PC-9 (cell line): Measurements from ENCODE around the gene XXYLT1. TPM values are rescaled to one million over a fixed set of nuclear protein-coding genes. Genes with fewer than 3 reads are reported as not detected.

Experiments
- BruUV-seq: library from RNA; stranded (reverse); fragments of 400-500 nt; replicated peaks from 2 replicates; lab custom pipeline; 2021; lab: Mats Ljungman, UMichigan
- CTCF ChIA-PET: fragments of 300-600 bp; sonication (Branson Sonifier 250); formaldehyde crosslinking; loops from one replicate; lab custom pipeline; 2022; ENCODE audit warnings: antibody characterized with exemption; lab: Charles Lee
- POLR2A ChIA-PET: fragments of 300-600 bp; sonication (Branson Sonifier 250); formaldehyde crosslinking; loops from one replicate; lab custom pipeline; 2022; ENCODE audit warnings: antibody characterized with exemption; ENCODE audit not compliant: unreplicated experiment; lab: Charles Lee
- DNase-seq, 2 experiments: peaks; one replicate each; pipeline versions ENCODE4 v3.0.0 to v3.0.0-alpha.2; 2015 to 2022; ENCODE audit warnings: mixed read lengths in 1 of 2
- H2AFZ ChIP-seq: fragments of 200-600 bp; sonication (generic); 2 replicates; pipeline ENCODE4 v1.8.1; 2017; ENCODE audit warnings: antibody characterized with exemption
- H3F3A ChIP-seq: fragments of 200-600 bp; sonication (generic); 2 replicates; pipeline ENCODE4 v1.8.1; 2017; ENCODE audit warnings: antibody characterized with exemption, mild to moderate bottlenecking, low read depth; ENCODE audit not compliant: insufficient read depth
- H3K27ac ChIP-seq: fragments of 200-600 bp; sonication (generic); 2 replicates; pipeline ENCODE4 v1.6.1; 2016; ENCODE audit warnings: mixed run types
- H3K27me3 ChIP-seq: fragments of 200-600 bp; sonication (generic); 2 replicates; pipeline ENCODE4 v1.6.1; 2016; ENCODE audit warnings: low read depth, mixed run types; ENCODE audit not compliant: insufficient read depth
- H3K36me3 ChIP-seq: fragments of 200-600 bp; sonication (generic); 2 replicates; pipeline ENCODE4 v1.6.1; 2016; ENCODE audit warnings: low read depth, mixed run types
- H3K4me1 ChIP-seq: fragments of 200-600 bp; sonication (generic); replicated peaks from 2 replicates; pipeline ENCODE4 v1.6.1; 2016; ENCODE audit warnings: mixed run types; ENCODE audit not compliant: insufficient read depth
- H3K4me2 ChIP-seq: fragments of 200-600 bp; sonication (generic); 2 replicates; pipeline ENCODE4 v1.6.1; 2017; ENCODE audit warnings: mixed run types
- H3K4me3 ChIP-seq: fragments of 200-600 bp; sonication (generic); 2 replicates; pipeline ENCODE4 v1.6.1; 2016; ENCODE audit warnings: mixed run types
- H3K79me2 ChIP-seq: fragments of 200-600 bp; sonication (generic); 2 replicates; pipeline ENCODE4 v1.6.1; 2017; ENCODE audit warnings: low read depth, mixed run types
- H3K9me2 ChIP-seq: fragments of 200-600 bp; sonication (generic); 2 replicates; pipeline ENCODE4 v1.8.1; 2017; ENCODE audit warnings: mild to moderate bottlenecking; ENCODE audit not compliant: insufficient read depth
- H3K9me3 ChIP-seq: fragments of 200-600 bp; sonication (generic); 2 replicates; pipeline ENCODE4 v1.8.1; 2016; ENCODE audit warnings: low read depth; ENCODE audit not compliant: insufficient read depth
- H4K20me1 ChIP-seq: fragments of 200-600 bp; sonication (generic); 2 replicates; pipeline ENCODE4 v1.8.1; 2017; ENCODE audit not compliant: insufficient read depth
- EZH2 ChIP-seq: fragments of 200-600 bp; sonication (generic); IDR thresholded peaks from 2 replicates; pipeline ENCODE4 v1.8.0; 2017; ENCODE audit warnings: antibody characterized with exemption, low read depth
- intact Hi-C: fragments of 100-400 bp; cut with micrococcal nuclease; formaldehyde crosslinking; loops from one replicate; pipeline ENCODE4 v1.10.0; 2022; ENCODE audit not compliant: unreplicated experiment
- total RNA-seq: library from RNA; stranded (reverse); gene quantifications from 2 replicates; pipeline ENCODE4 v1.2.3, GENCODE V29; 2021
- TF ChIP-seq, protein P1 (sequence below): fragments of 200-600 bp; sonication (generic); conservative IDR thresholded peaks from 2 replicates; pipeline ENCODE4 v1.6.1; 2017; ENCODE audit warnings: mixed run types, antibody characterized with exemption, mild to moderate bottlenecking, moderate library complexity

The XXYLT1 gene
- total RNA-seq, 1 experiment from 2014 or later, result 13.3 TPM

DNA sequence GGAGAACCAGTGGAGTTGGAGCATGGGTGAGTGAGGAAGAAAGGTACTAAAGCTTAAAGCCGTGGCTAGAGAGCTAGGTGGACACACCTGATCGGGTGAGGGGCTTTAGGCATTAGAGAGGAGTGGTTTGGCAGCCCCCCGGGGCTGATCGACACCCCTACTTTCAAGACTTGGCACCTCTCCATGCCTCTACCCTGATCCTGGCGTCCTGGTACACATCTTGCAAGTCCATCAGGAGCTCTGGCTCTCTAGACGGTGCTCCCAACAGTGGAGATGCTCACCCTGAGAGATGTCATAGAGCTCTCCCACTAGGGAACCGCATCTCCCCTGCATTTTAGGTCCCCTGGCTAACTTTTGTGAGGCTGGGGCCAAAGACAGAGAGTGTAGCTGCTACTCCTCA, 98.1 kb downstream of the XXYLT1 start:
- no TSS peak for BruUV-seq

DNA sequence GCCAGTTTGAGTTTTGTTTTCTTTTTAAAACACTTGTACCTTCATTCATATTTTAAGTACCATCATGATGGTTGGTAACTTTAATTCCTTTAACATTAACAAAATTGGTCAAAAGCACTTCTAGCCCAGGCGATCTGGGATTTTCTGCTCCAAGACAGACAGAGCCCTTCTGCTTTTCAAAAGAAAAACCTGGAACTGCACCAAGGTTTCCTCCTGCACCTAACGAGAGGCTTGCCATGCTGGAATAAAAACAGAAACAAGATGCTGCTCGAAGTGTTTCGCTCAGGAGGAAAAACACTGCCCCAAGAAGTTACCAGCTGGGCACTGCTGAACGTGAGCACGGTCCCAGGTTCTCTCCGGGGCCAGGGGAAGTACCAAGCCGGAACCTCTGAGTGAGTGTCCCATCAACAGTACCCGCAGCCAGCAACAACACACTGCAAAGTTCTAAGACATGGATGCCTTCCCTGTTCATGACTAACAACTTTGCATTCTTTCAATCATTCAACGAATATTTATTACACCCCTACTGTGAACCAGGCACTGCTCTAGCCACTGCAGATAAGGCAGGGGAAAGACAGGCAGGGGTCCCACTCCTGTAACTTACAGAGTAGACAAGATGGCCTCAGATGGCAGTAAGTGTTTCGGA, 98.8 kb downstream of the XXYLT1 start:
- TF ChIP-seq, protein P1, sequence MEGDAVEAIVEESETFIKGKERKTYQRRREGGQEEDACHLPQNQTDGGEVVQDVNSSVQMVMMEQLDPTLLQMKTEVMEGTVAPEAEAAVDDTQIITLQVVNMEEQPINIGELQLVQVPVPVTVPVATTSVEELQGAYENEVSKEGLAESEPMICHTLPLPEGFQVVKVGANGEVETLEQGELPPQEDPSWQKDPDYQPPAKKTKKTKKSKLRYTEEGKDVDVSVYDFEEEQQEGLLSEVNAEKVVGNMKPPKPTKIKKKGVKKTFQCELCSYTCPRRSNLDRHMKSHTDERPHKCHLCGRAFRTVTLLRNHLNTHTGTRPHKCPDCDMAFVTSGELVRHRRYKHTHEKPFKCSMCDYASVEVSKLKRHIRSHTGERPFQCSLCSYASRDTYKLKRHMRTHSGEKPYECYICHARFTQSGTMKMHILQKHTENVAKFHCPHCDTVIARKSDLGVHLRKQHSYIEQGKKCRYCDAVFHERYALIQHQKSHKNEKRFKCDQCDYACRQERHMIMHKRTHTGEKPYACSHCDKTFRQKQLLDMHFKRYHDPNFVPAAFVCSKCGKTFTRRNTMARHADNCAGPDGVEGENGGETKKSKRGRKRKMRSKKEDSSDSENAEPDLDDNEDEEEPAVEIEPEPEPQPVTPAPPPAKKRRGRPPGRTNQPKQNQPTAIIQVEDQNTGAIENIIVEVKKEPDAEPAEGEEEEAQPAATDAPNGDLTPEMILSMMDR, result no peak
- TF ChIP-seq EZH2, result no peak
- POLR2A ChIA-PET, result interaction anchor here (0.8 kb wide), 1 partner anchor 23 kb away, joined by 9 read pairs; no protein-coding TSS in a partner anchor
- H3K27me3 ChIP-seq, result no peaks in the 10 kb centered on the region
- H4K20me1 ChIP-seq, result no peaks in the 10 kb centered on the region
- H3F3A ChIP-seq, result no peaks in the 10 kb centered on the region
- no TSS peak for BruUV-seq
- no peak overlapping the region for H3K4me3 ChIP-seq
- CTCF ChIA-PET, result no interaction called here
- no peaks in the 10 kb centered on the region for H3K79me2 ChIP-seq
- H3K9me3 ChIP-seq, result no peaks in the 10 kb centered on the region
- no peak overlapping the region for H3K4me2 ChIP-seq
- H2AFZ ChIP-seq, result no peak overlapping the region
- H3K4me1 ChIP-seq, result no peaks in the 10 kb centered on the region
- no peak for DNase-seq
- no peaks in the 10 kb centered on the region for H3K36me3 ChIP-seq
- intact Hi-C loops, result no loop called here
- no peaks in the 10 kb centered on the region for H3K9me2 ChIP-seq
- H3K27ac ChIP-seq, result no peak overlapping the region

More for the DNA sequence above, 98.1 kb downstream of the XXYLT1 start:
- ChIA-PET POLR2A (interaction anchor here (0.8 kb wide), 1 partner anchor 24 kb away, joined by 9 read pairs; no protein-coding TSS in a partner anchor), CTCF (no interaction called here)
- Histone ChIP-seq H3K27me3 (no peaks in the 10 kb centered on the region), H2AFZ (no peak overlapping the region), H3K4me3 (no peak overlapping the region), H3K4me2 (no peak overlapping the region), H3K9me2 (no peaks in the 10 kb centered on the region), H3K9me3 (no peaks in the 10 kb centered on the region), H3K36me3 (no peaks in the 10 kb centered on the region), H3K79me2 (no peaks in the 10 kb centered on the region), H3K27ac (no peak overlapping the region), H3K4me1 (no peaks in the 10 kb centered on the region), H3F3A (no peaks in the 10 kb centered on the region), H4K20me1 (no peaks in the 10 kb centered on the region)
- TF ChIP-seq, protein P1, result no peak
- TF ChIP-seq EZH2, result no peak
- DNase-seq, result no peak
- intact Hi-C loops, result no loop called here

DNA sequence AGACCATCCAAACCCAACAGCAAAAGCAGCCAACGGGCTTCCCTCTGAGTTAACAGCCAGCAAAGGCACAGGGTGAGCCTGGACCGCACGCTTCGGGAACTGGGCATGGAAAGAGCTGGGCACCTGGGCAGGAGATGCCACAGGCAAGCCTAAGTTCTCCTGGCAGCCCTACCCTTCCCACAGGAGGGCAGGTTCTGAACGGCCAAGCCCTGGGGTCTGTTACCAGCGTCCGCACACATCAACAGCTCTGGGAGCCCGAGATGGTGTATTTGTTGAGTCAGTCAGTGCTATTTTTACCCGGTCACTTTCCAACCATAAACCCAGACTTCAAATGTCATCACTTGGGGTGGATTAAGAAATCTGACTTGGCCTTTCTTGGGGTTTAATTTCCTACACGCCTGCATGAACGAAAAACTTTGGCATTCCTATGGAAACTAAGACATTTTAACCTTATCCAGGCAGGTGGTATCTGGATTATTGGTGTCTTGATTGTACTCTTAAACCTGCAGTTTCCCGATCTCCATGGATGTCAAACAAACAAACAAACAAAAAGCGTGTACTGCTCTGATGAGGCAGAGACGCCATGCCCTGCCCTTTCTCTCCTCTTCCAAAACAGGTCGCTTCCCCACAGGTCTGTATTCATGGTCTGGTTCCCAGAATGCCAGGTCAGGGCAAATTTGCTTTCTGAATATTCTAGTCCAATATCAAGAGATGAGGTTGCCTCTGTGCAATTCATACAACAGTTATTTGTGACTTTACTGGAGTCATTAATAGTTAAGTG, 99.7 kb downstream of the XXYLT1 start:
- BruUV-seq, result no TSS peak
- H3K9me2 ChIP-seq, result no peaks in the 10 kb centered on the region
- H2AFZ ChIP-seq, result no peak overlapping the region
- H3K27ac ChIP-seq, result no peak overlapping the region
- no peaks in the 10 kb centered on the region for H3K4me1 ChIP-seq
- no peak overlapping the region for H3K4me2 ChIP-seq
- ChIA-PET CTCF (no interaction called here), POLR2A (no interaction called here)
- no peaks in the 10 kb centered on the region for H3K9me3 ChIP-seq
- H4K20me1 ChIP-seq, result no peaks in the 10 kb centered on the region
- H3K79me2 ChIP-seq, result no peaks in the 10 kb centered on the region
- H3K36me3 ChIP-seq, result no peaks in the 10 kb centered on the region
- intact Hi-C loops, result no loop called here
- DNase-seq, result no peak
- TF ChIP-seq EZH2, result no peak
- TF ChIP-seq, protein P1, result no peak
- no peaks in the 10 kb centered on the region for H3K27me3 ChIP-seq
- no peak overlapping the region for H3K4me3 ChIP-seq
- no peaks in the 10 kb centered on the region for H3F3A ChIP-seq
